Measurements from ENCODE around the gene CSNK2B.
"Not testable (repeated sequence)": the region's sequence is repeated elsewhere in the genome, so short reads cannot be mapped to it uniquely, and the experiment has no call there.

Gene CSNK2B

GRCh38 chr6:31691078-31691463 is 25.2 kb downstream of the CSNK2B start:
- DNase-seq = no peak

DNA sequence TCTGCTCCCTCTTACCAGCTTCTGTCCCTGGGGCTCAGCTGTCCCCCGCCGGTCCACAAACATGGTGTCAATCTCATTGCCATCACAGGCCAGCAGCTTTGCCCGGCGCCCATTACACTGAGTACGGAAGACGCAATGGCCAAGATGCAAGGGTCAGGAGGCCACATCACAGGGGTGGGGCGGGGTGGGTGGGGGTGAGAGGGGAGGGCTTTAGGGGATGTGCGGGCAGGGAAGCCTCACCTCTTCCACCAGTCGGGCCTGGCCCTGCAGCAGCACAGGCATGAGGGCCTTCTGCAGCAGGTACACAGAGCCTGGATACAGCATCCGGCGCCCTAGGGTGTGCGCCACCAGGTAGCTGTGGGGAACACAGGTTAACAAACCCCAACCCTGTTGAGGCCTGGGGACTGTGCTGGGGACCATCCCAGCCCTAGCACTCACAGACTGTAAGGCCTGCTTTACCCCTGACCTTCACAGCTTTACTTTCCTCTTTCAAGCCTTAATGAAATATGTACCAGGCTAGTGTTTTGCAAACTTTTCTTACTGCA is 25.8 kb downstream of the CSNK2B start:
- DNase-seq = no peak

GRCh38 chr6:31692353-31692752 is 26.5 kb downstream of the CSNK2B start:
- no peak for DNase-seq

DNA sequence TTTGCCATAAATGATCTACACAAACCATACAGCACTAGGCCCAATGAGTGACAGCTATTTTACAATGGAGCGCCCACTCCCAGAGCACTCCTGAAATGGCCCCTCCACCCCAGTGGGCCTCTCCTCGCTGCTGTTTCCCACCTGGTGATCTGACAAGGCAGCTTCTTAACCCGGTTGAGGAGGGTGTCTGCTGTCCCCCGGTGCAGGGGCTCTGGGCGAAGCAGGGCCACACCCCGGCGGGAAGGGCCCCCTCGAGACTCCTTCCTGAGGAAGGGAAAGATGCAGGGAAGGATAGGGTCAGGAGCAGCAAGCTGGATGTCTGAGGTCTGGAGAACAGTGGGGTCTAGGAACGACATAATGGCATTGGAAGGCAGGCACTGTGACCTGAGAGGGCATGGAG is 27.0 kb downstream of the CSNK2B start:
- no peak for DNase-seq

DNA sequence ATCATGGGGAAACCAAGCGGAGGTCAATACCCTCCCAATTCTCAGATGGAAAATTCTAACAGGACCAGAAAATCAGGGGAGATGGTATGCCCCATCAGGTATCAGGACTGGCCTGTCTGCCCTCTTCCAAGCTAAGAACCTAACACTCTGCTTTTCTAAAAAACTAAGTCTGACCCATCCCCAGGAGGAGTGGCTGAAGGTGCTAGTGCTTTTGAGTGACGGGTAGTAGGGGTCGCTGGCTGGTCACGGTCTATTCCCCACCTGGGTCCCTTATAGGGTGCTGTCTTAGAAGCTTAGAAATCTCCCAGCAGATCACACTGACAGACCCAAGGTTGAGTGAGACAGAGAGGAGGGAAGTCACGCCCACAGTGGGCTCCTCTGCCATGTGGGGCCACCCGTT is 27.7 kb downstream of the CSNK2B start:
- no peak for DNase-seq

DNA sequence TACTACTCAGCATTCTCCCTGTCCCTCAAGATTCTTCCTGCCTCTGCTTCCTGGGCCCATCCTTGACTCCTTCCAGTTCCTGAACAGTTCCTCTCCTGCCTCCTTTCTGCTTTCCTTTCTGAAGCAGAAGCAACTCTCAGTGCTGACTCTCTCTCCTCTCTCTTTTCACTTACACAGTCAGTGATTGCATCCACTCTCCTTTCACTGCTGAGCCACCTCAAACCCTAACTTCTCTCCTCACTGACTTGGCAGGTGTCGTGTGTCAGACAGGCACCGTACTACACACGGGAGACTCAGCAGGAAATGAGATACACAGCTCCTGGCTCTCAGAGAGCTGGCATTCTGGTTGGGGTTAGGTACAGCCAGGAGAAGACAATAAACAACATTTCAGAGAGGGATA is 31.7 kb downstream of the CSNK2B start:
- DNase-seq = no peak

- no peak for DNase-seq
Measured at GRCh38 chr6:31700740-31701401, 35.0 kb downstream of the CSNK2B start.

DNA sequence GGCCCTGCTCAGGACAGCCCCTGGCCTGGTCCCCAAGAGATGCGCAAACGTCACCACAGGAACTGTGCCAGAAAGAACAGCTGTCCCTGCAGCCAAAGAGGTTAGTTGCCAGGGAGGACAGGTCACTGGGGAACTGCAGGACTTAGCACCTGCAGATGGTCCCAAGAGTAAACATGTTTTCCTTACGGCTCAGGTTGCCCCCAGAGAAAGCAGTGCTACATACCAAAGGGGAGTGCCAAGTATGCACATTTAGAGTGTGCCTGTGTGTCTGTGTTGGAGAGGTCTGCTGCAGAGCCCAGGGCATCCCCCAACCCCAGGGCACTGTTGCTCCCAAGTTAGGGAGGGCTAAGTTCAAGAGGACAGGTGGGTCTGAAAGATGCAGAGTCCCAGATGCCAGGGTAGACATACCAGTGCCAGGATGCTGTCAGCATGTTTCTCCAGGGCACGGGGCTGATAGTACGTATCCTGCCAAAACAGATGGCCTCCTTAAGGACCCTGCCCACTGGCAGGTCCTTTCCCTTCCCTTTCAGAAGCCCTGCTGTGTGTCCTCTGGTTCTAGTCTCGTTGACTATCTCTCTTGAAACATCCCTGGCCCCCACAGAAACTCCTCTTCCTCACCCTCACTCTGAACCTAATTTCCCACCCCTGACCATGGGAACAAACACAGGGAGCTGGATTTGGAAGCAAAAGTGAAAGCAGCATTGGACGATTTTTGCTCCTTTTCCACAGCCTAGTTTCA is 36.0 kb downstream of the CSNK2B start:
- peak in 1 of 2 experiments; percentile 38 for DNase-seq

- no peak for DNase-seq
Measured at GRCh38 chr6:31702405-31702818, 36.5 kb downstream of the CSNK2B start.

GRCh38 chr6:31702819-31703716 is 37.2 kb downstream of the CSNK2B start, which contains the start of gene ABHD16A:
ABHD16A (minus strand) TSS chr6:31703324; CDS start chr6:31703281, 43 bp downstream.
- DNase-seq = peak; percentile 93 to 97

DNA sequence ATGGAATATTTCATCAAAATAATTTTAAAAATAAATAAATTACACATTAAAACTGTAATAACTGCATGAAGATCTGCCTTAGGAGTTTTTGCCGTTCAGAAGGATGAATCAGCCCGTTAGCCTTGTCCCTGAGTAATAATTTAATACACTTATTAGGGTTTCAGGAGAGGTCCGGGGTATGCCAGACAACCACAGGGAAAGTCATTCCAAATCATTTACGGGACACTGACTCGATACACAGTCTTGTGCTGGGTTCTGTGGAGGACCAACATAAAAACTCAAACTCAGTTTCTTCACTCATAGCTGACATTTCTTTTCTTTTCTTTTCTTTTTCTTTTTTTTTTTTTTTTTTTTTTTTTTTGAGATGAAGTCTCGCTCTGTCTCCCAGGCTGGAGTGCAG is 40.1 kb downstream of the CSNK2B start:
- DNase-seq = no peak

- no peak for DNase-seq
Measured at GRCh38 chr6:31706599-31706998, 40.7 kb downstream of the CSNK2B start, which contains the start of gene LY6G6F. LY6G6F (plus strand) TSS chr6:31706866; CDS start chr6:31706907, 41 bp downstream.

DNA sequence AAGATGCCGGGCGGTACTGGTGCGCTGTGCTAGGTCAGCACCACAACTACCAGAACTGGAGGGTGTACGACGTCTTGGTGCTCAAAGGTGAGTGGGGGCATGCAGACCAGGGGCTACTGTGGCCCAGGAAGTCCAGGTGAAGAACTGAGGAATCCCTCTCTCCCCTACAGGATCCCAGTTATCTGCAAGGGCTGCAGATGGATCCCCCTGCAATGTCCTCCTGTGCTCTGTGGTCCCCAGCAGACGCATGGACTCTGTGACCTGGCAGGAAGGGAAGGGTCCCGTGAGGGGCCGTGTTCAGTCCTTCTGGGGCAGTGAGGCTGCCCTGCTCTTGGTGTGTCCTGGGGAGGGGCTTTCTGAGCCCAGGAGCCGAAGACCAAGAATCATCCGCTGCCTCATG is 41.8 kb downstream of the CSNK2B start:
- DNase-seq = no peak

- DNase-seq = no peak
Measured at GRCh38 chr6:31708224-31708623, 42.3 kb downstream of the CSNK2B start.

DNA sequence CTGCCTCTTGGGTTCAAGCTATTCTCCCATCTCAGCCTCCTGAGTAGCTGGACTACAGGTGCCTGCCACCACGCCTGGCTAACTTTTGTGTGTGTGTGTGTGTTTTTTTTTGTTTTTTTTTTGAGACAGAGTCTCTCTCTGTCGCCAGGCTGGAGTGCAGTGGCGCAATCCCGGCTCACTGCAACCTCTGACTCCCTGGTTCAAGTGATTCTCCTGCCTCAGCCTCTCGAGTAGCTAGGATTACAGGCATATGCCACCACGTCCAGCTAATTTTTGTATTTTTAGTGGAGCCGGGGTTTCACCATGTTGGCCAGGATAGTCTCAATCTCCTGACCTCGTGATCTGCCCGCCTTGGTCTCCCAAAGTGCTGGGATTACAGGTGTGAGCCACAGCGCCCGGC is 43.3 kb downstream of the CSNK2B start:
- DNase-seq = not testable (repeated sequence)

DNA sequence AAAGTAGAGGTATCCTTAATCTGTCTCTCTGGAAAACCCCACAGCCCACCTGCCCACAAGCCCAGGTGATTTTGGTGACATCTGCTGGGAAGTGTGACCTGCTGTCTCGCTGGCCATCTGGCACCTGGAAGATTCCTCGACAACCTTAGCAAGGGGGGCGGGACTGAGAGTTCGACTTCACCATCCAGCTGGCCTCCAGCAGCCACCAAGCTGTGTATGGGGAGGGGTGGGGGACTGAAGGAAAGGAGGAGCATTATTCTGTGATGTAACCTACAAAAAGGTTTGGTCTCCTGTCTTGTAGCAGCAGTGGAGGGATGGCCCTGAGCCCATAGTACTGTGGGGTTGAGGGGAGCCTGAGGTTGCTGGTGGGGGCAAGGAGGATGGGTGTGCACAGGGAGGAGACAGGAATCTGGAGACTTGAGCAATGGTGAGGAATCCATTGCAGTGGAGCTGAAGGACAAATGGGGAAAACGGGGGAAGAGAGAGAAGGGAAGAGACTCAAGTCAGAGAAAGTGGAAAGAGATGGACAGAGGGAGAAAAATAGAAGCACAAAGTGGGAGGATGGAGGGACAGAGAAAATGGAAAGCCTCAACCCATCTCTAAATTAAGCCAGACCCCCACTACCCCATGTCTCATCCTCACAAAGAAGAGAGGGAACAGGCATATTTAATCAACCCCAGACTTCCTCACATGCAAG is 44.8 kb downstream of the CSNK2B start:
- DNase-seq = no peak

- no peak for DNase-seq
Measured at GRCh38 chr6:31711233-31711632, 45.4 kb downstream of the CSNK2B start.

DNA sequence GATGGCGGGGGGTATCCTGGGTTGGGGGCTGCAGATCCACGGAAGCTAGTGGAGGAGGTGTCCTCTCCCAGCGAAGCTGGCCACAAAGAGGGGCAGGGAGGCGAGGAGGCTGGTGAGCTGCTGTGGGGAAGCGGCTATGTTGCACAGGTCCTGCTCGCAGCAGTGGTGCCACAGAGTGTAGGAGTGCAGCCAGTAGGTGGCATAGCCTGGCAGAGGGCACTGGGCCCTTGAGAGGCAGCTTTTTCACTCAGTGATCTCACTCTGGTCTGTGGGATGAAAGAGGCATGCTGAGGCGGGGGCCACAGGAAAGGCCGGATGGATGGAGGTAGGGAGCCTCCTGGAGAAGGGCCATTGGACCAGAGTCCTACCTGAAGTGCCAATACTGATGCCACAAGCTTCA is 46.4 kb downstream of the CSNK2B start:
- DNase-seq = no peak

GRCh38 chr6:31713465-31713864 is 47.6 kb downstream of the CSNK2B start:
- no peak for DNase-seq

DNA sequence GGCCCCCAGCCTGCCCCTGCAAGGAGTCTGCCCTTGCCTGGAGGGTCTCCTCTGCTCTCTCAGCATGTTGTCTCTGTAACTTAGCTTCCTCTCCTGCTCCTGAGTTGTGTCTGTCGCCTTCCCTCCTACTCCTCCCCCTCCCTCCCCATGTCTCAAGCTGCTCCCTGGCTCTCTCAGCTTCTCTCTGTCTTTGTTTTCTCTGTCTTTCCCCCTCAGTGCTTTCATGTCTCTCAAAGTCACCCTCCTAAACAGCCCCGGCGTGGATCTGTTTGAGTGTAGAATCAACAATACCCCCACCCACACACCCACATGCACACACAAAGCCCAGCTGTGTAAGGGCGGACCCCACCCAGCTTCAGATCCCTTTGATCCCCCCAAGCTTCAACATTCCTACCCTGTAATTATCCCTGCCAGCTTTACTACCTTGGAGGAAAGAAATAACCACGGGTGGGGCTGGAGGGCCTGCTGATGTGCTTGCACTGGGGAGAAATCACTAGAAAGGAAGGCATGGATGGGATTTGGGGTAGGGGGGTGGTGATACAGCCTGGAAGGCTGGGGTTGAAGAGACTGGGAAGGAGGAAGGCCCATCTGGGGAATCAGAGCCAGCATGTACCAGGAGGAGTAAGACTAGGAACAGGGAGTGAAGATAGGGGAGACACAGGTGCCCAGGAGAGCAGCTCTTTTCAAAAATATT is 48.3 kb downstream of the CSNK2B start:
- DNase-seq = no peak

- peak in 1 of 2 experiments; percentile 60 for DNase-seq
Measured at GRCh38 chr6:31715022-31715958, 49.4 kb downstream of the CSNK2B start, which contains the start of gene LY6G6D. LY6G6D (plus strand) TSS chr6:31715348; CDS start chr6:31715356, 8 bp downstream.
